ENCODE measurements around the gene CDH6. TPM values are rescaled to one million over a fixed set of nuclear protein-coding genes. Genes with fewer than 3 reads are reported as not detected.
A peak's percentile ranks its signal among the peaks of the same experiment; 100 is the strongest.

CDH6 gene
- total RNA-seq, 1 experiment from 2014 or later = 0.57 TPM

DNA sequence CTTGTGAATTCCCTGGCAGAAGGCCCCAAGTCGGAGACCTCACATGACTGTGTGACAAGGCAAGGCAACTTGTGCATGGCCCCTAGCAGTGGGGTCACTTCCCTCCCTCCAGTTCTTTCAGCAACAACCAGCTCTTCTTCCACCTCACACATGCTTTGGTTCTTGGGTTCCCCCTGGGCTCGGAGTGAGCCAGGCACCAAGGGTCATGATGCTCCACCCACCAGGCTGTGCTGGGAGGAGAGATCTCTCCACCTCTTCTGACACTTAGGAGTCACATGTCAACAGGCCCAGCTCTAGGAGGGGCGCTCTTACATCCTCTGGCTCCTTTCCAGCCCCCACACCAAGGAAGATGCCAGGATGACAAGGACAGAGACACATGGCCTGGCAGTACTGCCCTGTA lies 56.7 kb downstream of the CDH6 start:
- no peak for DNase-seq (ENCODE audit: low read depth)

DNA sequence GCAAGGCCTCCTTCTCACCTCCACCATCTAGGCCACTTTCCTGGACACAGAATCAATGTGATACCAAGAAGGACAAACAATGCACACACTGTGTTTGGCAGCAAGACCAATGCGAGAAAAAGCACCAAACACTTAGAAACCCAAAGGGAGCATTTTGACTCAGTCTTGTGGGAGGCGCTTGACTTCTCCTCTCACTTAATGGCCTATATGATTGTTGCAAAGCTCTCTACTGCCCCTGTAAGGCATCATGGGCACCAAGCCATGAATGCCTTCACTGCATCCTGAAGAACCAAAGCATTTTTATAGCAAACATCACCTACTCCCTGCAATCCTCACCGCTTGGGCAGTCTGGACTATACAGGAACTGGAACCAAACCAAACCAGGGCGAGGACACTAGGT lies 57.5 kb downstream of the CDH6 start:
- DNase-seq (ENCODE audit: low read depth) = no peak

DNA sequence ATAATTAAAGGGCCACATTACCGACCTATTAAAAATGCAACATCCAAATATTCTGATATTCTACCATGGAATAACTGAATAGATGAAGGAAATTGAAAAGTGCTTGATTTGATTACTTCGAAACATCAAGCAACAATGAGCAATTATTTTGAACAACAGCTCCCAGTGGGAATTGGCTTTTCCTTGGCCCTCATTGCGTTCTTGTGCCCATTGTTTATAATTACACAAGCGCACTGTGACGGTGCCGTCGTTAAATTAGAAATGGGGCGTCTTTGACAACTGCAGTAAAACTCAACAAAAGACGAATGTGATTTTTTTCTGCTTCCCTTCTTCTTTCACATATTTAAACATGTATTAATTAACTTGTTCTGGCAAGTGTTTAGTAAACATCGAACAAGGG lies 61.6 kb downstream of the CDH6 start:
- DNase-seq (ENCODE audit: low read depth) = no peak

DNA sequence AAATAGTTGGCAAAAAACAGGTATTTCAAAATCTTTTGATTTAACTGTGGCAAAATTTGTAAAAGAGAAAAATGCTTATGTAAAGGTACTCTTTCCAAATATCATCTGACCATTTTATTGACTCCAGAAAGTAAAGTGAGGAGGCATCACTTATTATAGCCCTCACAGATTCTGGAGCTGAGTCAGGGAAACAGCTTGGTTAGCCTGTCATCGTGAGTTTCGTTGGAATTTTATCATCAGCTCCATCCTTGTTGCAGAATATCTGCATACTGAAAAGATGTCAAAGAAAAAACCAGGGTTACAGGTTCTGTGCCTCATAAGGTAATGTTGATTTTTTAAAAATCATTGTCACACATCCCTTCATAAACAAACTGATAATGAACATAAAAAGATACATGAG lies 74.8 kb downstream of the CDH6 start:
- DNase-seq (ENCODE audit: low read depth) = no peak

DNA sequence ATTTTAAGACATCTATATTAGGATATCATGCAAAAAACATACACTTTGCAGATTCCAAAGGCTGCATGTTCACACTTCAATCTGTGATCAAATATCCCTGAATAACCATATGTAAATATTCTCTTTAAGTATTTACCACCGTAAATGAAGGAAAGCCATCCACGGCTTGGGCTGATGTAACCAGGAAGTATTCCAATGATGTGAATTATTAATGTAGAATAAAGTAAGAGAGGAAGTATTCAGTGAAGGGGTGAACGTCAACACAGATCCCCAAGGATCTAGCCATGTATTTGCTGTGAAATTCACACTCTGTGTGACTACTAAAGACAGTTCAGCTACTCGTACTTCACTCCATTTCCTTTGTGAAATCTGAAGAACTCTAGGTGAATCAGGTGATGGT lies 75.2 kb downstream of the CDH6 start:
- DNase-seq (ENCODE audit: low read depth) = no peak

DNA sequence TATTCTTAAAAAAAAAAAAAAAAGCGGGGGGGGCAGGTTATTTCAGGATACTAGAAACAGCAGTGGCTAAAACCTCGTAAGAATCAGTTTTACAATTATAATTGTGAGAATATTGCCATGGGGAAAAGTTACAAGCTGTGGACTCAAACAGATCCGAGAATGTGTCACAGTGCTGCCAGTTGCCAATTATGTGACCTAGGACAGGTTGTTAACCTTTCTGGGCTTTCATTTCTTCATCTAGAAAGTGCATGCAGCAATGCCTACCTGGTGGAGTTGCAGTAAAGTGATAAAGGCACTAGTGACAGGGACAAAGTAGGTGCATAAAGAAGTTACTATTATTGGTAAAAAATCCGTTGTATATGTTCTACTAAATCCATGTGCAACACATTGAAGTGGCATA lies 75.8 kb downstream of the CDH6 start:
- DNase-seq (ENCODE audit: low read depth) = no peak

DNA sequence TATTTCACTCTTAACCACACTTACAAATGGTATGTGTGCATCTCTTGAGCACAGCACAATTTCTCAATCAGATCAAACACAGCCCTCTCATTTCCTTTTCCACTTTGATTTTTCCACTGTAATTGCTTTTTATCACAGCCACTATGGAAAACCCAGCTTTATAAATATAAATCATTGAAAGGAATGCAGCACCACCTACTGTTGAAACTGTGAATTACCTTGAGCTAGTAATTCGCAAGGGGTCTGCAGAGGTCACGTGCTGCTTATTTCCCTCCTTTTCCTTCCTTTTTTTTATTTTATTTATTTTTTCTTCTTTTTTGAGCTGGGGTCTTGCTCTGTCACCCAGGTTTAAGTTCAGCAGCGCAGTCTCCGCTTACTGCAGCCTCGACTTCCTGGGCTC lies 76.9 kb downstream of the CDH6 start:
- no peak for DNase-seq (ENCODE audit: low read depth)

DNA sequence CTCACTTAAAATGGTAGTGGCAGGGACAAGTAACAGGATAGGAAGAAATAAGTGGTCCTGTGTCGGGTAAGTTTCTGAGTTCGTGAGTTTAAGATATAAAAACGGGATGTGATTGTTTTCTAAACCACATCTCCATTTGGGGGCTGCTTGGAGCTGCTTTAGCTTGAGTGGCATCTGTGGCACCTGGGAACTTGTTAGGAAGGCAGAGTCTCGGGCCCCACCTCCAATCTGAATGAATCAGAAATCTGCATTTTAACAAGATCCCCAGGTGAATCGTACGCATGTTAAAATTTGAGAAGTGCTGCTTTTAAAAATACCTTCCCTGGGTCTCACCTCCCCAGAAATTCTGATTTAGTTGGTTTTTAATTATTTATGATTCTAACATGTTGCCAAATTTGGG lies 78.1 kb downstream of the CDH6 start:
- DNase-seq (ENCODE audit: low read depth) = no peak

DNA sequence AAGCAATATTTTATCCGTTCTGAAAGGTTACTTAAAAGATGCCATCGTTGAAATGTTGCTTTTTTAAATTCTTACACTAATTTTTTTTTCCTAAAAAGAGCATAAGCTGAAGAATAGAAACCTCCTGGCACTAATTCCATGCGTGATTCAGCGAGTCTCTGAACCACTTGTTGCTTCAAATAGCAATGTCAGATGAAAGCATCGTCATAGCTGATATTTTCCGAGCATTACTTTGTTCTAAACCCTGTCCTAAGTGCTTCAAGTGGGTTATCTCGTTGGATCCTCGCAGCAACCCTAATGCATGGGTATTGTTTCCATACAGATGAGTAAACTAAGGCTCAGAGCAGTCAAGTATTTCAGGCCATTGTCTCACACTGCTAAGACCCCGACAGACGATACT lies 79.7 kb downstream of the CDH6 start:
- DNase-seq (ENCODE audit: low read depth) = no peak

DNA sequence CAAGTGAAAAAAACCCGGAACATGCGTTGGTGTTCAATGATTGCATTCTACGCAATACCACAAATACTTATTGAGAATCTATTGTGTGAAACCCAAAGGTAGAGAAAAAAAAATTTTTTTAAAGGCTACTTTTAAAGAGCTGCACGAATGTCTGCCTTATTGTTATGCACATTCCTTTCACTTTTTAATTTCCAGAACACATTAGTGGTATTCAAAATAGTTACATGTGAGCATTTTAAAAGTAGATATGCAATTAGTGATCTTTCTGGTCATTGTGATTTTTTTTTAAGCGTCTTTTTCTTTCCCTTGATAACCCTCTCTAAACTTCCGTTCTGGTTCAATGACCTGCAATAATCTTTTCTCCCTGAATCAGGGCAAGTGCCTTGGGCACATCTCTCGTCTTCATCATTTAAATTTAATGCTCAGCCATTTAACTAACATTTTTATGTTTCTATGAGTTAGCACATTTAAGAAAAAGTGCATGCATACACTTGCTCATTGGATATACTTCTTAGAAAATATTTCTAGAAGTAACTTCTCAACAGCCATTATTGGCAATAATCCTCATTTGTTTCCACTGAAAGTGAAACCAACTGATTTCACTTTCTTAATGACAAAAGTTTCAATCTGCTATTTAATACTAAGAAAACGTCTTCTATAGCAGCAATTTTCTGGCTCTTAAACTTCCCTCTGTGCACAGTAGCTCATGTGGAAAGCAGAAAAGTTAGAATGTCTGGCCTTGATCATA lies 80.3 kb downstream of the CDH6 start:
- DNase-seq (ENCODE audit: low read depth) = no peak

DNA sequence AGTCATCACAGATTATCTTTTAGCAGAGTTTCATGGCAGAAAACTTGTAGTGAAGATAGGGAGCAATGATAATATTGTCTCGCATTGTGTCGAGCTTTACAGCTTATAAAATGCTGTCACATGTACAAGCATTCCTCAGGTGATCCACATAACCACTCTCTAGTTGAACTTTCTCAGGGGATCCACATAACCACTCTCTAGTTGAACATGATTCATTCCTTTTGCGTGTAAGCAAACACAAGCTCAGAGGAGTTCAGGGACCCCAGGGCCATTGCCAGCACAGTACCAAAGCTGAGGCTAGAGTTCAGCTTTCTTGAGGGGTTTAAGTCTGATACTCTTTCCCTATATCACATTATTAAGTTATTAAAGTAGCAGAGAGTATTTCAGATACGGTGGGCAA lies 86.7 kb downstream of the CDH6 start:
- DNase-seq (ENCODE audit: low read depth) = no peak

DNA sequence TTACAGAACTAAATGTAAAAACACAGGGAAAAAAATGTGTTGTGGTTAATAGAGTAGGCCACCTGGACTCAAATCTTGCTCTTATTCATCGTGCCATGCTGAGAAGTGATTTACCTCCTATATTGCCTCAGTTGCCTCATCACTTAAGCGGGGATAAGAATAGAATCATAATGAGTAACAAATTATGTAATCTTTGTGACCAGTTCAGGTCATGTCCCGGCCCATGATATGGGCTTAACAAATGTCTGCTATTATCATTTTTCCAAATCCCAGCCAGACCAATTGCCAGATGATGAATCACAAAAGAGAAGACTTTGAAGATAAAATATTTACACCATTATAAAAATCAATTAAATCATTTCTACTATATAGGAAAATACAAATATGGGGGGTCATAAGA lies 89.8 kb downstream of the CDH6 start:
- no peak for DNase-seq (ENCODE audit: low read depth)

DNA sequence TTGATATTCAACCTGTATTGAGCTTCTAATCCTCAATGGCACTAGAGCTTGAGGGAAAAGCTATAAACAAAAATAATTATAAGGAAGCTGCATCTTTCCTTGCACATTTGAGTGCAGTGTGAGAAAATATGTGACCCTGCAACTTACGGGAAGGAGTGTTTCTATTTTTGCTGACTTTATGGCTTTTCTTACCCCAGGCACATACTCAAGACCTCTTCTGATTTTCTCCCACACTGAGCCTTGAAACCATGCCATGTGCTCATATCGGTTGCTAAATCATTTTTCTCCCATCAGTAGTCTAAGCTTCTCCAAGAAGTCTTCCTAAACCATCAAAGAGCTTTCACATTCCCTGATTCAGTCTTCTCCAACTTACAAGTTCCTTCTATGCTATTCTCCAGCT lies 91.5 kb downstream of the CDH6 start:
- DNase-seq (ENCODE audit: low read depth) = no peak

DNA sequence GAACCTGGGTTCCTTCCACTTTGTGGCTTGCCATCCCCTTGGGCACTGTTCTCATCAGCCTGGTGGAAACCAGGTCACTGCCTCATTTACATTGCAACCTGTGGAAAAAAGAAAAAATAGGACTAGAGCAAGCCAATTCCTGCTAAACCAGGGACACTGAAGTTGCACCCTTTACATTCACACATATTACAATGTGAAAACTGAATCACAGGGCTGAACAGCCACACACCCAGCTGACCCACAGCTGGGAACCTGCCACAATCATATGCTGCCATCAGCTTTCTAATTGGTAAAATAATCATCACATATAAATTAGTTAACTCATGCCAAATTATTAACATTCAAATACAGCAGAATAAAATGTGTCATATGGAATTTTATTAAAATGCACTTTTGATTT lies 94.5 kb downstream of the CDH6 start:
- DNase-seq (ENCODE audit: low read depth) = no peak

DNA sequence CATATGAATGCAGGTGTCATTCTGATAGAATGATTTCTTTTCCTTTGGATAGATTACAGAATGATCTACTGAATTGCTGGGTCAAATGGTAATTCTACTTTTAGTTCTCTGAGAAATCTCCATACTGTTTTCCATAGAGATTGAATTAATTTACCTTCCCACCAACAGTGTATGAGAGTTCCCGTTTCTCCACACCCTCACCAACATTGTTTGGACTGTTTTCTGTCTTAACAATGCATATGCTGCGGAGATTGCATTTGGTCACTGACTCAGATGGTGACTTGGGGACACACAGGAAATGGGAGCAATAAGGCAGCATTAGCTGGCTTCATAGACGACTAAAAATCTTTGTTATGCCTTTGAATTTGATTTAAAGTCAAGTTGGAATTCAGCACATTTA lies 95.9 kb downstream of the CDH6 start:
- DNase-seq (ENCODE audit: low read depth) = no peak

DNA sequence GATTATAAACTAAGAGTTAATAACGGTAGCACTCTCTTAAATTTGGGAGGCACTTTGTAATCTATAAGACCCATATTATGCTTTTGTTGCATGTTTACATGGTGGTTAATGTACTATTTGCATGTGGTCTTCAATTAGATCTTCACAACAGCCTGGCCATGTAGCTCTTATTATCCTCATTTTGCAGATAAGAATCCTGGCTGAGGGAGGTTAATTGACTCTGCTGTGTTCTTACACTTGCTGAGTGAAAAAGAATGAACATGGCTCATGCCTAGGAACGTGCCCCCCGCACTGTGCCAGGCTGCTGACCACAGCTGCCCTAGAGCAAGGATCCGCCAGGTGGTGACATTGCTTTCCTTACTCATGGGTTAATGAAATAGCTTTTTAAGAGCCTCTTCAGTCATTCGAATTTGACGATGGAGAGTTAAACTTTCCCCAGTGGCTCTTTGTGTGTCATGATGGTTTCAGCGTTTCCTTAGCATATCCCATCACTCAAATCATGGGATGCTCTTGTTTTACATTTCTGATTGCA lies 97.9 kb downstream of the CDH6 start:
- DNase-seq (ENCODE audit: low read depth) = peak; percentile 39

DNA sequence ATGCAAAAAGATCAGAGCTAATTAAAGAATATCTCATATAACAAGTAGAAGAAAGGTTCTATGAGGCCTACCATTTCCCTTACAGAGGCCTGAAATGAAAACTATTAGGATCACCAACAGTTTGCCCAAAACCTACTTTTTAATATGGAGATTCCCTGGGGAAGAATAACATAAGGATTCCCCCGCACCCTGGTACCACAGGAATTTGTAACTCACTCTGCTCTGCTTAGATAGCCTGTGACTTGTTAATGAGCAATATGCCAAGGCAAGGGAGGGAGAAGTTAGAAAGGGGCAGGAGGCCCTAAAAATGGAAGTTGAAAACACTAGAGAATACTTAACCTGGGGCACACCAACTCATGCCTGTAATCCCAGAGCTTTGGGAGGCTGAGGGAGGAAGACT lies 107.0 kb downstream of the CDH6 start:
- no peak for DNase-seq (ENCODE audit: low read depth)

DNA sequence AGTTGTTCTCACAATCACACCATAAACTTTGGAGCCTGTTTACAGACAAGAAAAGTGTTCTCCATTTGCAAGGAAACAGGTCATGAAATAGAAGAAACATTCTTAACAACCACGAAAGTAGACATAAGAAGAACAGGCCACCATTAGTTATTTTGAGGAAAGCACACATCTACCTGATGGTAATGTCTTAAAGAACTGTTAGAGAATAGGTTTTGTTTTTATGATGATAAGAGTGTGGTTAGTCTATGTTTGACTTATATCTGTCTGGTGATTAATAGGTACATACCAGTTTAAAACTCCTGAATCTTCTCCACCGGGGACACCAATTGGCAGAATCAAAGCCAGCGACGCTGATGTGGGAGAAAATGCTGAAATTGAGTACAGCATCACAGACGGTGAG lies 108.3 kb downstream of the CDH6 start:
- DNase-seq (ENCODE audit: low read depth) = no peak

DNA sequence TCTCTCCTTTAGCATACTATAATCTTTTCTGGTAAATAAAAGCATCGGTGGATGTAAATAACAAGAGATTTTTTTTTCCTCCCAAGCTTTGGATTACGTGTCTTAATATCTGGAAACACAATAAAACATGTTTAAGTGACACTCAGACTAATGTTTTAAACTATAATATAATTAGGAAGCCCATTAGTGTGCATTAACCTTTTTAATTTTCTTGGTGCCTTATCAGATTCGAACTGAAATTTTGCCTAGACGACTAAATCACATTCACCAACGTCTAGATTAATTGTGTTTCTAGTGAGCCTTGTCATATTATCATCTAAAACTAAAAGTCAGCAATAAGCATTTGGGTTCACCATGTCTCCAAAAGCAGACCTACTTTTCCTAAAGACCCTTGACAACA lies 110.2 kb downstream of the CDH6 start:
- DNase-seq (ENCODE audit: low read depth) = no peak

DNA sequence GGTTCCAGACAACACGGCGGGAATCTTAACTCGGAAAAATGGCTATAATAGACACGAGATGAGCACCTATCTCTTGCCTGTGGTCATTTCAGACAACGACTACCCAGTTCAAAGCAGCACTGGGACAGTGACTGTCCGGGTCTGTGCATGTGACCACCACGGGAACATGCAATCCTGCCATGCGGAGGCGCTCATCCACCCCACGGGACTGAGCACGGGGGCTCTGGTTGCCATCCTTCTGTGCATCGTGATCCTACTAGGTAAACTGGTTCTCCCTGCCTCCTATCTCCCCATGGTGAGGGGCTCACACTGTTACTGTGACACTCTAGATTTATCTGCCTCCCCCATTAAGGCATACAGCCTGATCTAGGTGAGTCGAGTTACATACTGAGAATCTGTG lies 124.2 kb downstream of the CDH6 start:
- DNase-seq (ENCODE audit: low read depth) = peak; percentile 29

DNA sequence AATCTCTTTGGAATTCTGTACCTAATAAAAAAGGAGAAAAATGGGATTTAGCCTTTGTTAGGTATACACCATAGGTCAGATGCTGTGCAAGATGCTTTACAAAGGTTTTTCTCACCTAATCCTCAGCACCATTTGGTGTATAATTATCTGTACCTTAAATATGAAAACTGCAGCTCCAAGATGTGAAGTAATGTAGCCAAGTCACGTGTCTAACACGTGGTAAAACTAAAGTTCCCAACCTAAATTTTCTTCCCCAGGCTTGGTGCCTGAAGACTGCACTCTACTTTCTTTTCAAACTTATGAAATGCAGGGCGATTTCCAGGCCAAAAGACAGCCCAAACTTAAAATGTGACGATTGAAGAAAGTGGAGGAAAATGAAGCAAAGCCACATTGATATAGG lies 125.8 kb downstream of the CDH6 start:
- DNase-seq (ENCODE audit: low read depth) = no peak

DNA sequence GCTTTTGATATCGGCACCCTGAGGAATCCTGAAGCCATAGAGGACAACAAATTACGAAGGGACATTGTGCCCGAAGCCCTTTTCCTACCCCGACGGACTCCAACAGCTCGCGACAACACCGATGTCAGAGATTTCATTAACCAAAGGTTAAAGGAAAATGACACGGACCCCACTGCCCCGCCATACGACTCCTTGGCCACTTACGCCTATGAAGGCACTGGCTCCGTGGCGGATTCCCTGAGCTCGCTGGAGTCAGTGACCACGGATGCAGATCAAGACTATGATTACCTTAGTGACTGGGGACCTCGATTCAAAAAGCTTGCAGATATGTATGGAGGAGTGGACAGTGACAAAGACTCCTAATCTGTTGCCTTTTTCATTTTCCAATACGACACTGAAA lies 129.5 kb downstream of the CDH6 start:
- DNase-seq (ENCODE audit: low read depth) = no peak

DNA sequence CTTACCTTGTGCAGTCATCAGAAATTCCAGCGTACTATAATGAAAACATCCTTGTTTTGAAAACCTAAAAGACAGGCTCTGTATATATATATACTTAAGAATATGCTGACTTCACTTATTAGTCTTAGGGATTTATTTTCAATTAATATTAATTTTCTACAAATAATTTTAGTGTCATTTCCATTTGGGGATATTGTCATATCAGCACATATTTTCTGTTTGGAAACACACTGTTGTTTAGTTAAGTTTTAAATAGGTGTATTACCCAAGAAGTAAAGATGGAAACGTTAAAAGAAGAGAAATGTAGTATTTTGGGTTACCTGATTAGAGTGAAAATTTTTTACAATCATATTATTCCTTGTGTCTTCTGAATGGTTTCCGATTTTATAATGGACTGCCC lies 131.4 kb downstream of the CDH6 start:
- DNase-seq (ENCODE audit: low read depth) = no peak

DNA sequence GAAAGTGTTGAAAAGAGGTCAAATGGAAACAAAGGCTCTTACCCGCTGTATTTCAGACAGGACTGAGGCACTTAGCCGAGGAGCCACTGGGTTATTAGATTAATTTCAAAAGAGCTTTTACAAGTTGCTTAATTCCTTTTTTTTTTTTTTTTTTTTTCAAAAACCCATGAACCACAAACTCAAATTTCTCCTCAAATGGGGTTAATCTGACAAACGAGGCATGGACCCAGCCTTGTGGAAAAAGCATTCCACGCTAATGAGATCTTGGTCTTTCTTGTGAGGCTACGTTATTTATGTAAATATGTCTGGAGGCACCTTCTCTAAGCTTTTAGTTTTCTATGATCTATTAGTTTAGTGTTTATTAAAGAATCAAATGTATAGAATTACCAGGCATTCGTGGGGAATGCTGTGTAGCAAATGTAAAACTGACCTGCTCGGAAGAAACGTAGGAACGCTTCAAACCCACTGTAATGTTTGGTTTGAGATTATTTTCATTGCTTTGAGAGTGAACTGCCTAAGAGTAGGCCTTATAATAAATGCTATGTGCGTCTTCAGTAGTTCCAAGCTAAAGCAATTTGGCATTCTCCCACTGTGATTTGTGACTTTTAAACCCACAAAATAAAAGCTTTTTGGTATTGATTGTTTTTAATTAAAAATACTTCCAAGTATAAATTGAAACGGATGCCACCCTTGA lies 134.7 kb downstream of the CDH6 start:
- no peak for DNase-seq (ENCODE audit: low read depth)
